ENCODE results near the gene DOK3. TPM values are rescaled to one million over a fixed set of nuclear protein-coding genes. Genes with fewer than 3 reads are reported as not detected.
"Not testable (repeated sequence)": the region's sequence is repeated elsewhere in the genome, so short reads cannot be mapped to it uniquely, and the experiment has no call there.

DOK3 gene
- total and polyA plus RNA-seq, 4 donors, result 3.4 to 15.8 (median 8.9) TPM

- no peak for DNase-seq (ENCODE audit: low read depth in 4 of 6, low spot score in 6 of 6)
- Histone ChIP-seq H3K4me3 (ENCODE audit: low read depth, low read length) (no peak overlapping the region), H3K27ac (ENCODE audit: low read depth, low read length) (no peak overlapping the region), H3K27me3 (ENCODE audit: control insufficient read depth, insufficient read depth, low read length) (no peaks in the 10 kb centered on the region), H3K9me3 (ENCODE audit: control insufficient read depth, insufficient read depth, low read length) (no peaks in the 10 kb centered on the region), H3K4me1 (ENCODE audit: control insufficient read depth, insufficient read depth, low read length) (peaks cover 5% of the 10 kb centered on the region), H3K36me3 (ENCODE audit: control insufficient read depth, insufficient read depth, low read length) (peaks cover 62% of the 10 kb centered on the region)
- WGBS (ENCODE audit: insufficient coverage), result 96% methylated on average over 10 of the region's 10 CpGs
Observed at GRCh38 chr5:177536386-177536785, 26.8 kb upstream of the DOK3 start.

- Histone ChIP-seq H3K27me3 (ENCODE audit: control insufficient read depth, insufficient read depth, low read length) (no peaks in the 10 kb centered on the region), H3K4me3 (ENCODE audit: low read depth, low read length) (no peak overlapping the region), H3K9me3 (ENCODE audit: control insufficient read depth, insufficient read depth, low read length) (no peaks in the 10 kb centered on the region), H3K4me1 (ENCODE audit: control insufficient read depth, insufficient read depth, low read length) (peaks cover 5% of the 10 kb centered on the region), H3K36me3 (ENCODE audit: control insufficient read depth, insufficient read depth, low read length) (peaks cover 75% of the 10 kb centered on the region), H3K27ac (ENCODE audit: low read depth, low read length) (no peak overlapping the region)
- peak in 1 of 6 donors; percentile 31 for DNase-seq (ENCODE audit: low read depth in 4 of 6, low spot score in 6 of 6)
- 90% methylated on average over 6 of the region's 7 CpGs for WGBS (ENCODE audit: insufficient coverage)
Observed at GRCh38 chr5:177535125-177535524, 25.5 kb upstream of the DOK3 start.

GRCh38 chr5:177534433-177534832, 24.8 kb upstream of the DOK3 start:
- DNase-seq (ENCODE audit: low read depth in 4 of 6, low spot score in 6 of 6); H3K4me3 ChIP-seq (ENCODE audit: low read depth, low read length); H3K4me1 ChIP-seq (ENCODE audit: control insufficient read depth, insufficient read depth, low read length); H3K27ac ChIP-seq (ENCODE audit: low read depth, low read length); H3K9me3 ChIP-seq (ENCODE audit: control insufficient read depth, insufficient read depth, low read length); H3K27me3 ChIP-seq (ENCODE audit: control insufficient read depth, insufficient read depth, low read length): not testable (repeated sequence)
- 87% methylated on average over 7 of the region's 7 CpGs for WGBS (ENCODE audit: insufficient coverage)
- H3K36me3 ChIP-seq (ENCODE audit: control insufficient read depth, insufficient read depth, low read length), result peaks cover 82% of the 10 kb centered on the region

GRCh38 chr5:177531209-177531940, 21.7 kb upstream of the DOK3 start:
- H3K4me1 ChIP-seq (ENCODE audit: control insufficient read depth, insufficient read depth, low read length), result no peaks in the 10 kb centered on the region
- DNase-seq (ENCODE audit: low read depth in 4 of 6, low spot score in 6 of 6), result no peak
- H3K4me3 ChIP-seq (ENCODE audit: low read depth, low read length), result no peak overlapping the region
- no peaks in the 10 kb centered on the region for H3K9me3 ChIP-seq (ENCODE audit: control insufficient read depth, insufficient read depth, low read length)
- no peak overlapping the region for H3K27ac ChIP-seq (ENCODE audit: low read depth, low read length)
- H3K27me3 ChIP-seq (ENCODE audit: control insufficient read depth, insufficient read depth, low read length), result no peaks in the 10 kb centered on the region
- 97% methylated on average over 15 of the region's 27 CpGs for WGBS (ENCODE audit: insufficient coverage)
- H3K36me3 ChIP-seq (ENCODE audit: control insufficient read depth, insufficient read depth, low read length), result peaks cover 86% of the 10 kb centered on the region

- no peak for DNase-seq (ENCODE audit: low read depth in 4 of 6, low spot score in 6 of 6)
- H3K27ac ChIP-seq (ENCODE audit: low read depth, low read length), result no peak overlapping the region
- no peak overlapping the region for H3K4me3 ChIP-seq (ENCODE audit: low read depth, low read length)
- H3K36me3 ChIP-seq (ENCODE audit: control insufficient read depth, insufficient read depth, low read length), result peaks cover 89% of the 10 kb centered on the region
- WGBS (ENCODE audit: insufficient coverage), result 80% methylated on average over 3 of the region's 3 CpGs
- H3K27me3 ChIP-seq (ENCODE audit: control insufficient read depth, insufficient read depth, low read length), result no peaks in the 10 kb centered on the region
- H3K9me3 ChIP-seq (ENCODE audit: control insufficient read depth, insufficient read depth, low read length), result no peaks in the 10 kb centered on the region
- H3K4me1 ChIP-seq (ENCODE audit: control insufficient read depth, insufficient read depth, low read length), result no peaks in the 10 kb centered on the region
Observed at GRCh38 chr5:177530638-177531037, 21.0 kb upstream of the DOK3 start.

GRCh38 chr5:177529247-177530203, 19.9 kb upstream of the DOK3 start:
- Histone ChIP-seq H3K4me3 (ENCODE audit: low read depth, low read length) (no peak overlapping the region), H3K4me1 (ENCODE audit: control insufficient read depth, insufficient read depth, low read length) (no peaks in the 10 kb centered on the region), H3K36me3 (ENCODE audit: control insufficient read depth, insufficient read depth, low read length) (peaks cover 98% of the 10 kb centered on the region), H3K27me3 (ENCODE audit: control insufficient read depth, insufficient read depth, low read length) (no peaks in the 10 kb centered on the region), H3K27ac (ENCODE audit: low read depth, low read length) (no peak overlapping the region), H3K9me3 (ENCODE audit: control insufficient read depth, insufficient read depth, low read length) (no peaks in the 10 kb centered on the region)
- DNase-seq (ENCODE audit: low read depth in 4 of 6, low spot score in 6 of 6), result no peak
- WGBS (ENCODE audit: insufficient coverage), result 90% methylated on average over 11 of the region's 12 CpGs

- Histone ChIP-seq H3K36me3 (ENCODE audit: control insufficient read depth, insufficient read depth, low read length) (peaks cover 98% of the 10 kb centered on the region), H3K9me3 (ENCODE audit: control insufficient read depth, insufficient read depth, low read length) (no peaks in the 10 kb centered on the region), H3K4me3 (ENCODE audit: low read depth, low read length) (no peak overlapping the region), H3K27me3 (ENCODE audit: control insufficient read depth, insufficient read depth, low read length) (no peaks in the 10 kb centered on the region), H3K4me1 (ENCODE audit: control insufficient read depth, insufficient read depth, low read length) (no peaks in the 10 kb centered on the region), H3K27ac (ENCODE audit: low read depth, low read length) (no peak overlapping the region)
- 94% methylated on average over 5 of the region's 10 CpGs for WGBS (ENCODE audit: insufficient coverage)
- no peak for DNase-seq (ENCODE audit: low read depth in 4 of 6, low spot score in 6 of 6)
Observed at GRCh38 chr5:177528631-177529030, 19.0 kb upstream of the DOK3 start.

- no peak overlapping the region for H3K27ac ChIP-seq (ENCODE audit: low read depth, low read length)
- WGBS (ENCODE audit: insufficient coverage), result 89% methylated on average over 7 of the region's 8 CpGs
- H3K4me1 ChIP-seq (ENCODE audit: control insufficient read depth, insufficient read depth, low read length), result no peaks in the 10 kb centered on the region
- no peak overlapping the region for H3K4me3 ChIP-seq (ENCODE audit: low read depth, low read length)
- no peaks in the 10 kb centered on the region for H3K9me3 ChIP-seq (ENCODE audit: control insufficient read depth, insufficient read depth, low read length)
- H3K27me3 ChIP-seq (ENCODE audit: control insufficient read depth, insufficient read depth, low read length), result no peaks in the 10 kb centered on the region
- no peak for DNase-seq (ENCODE audit: low read depth in 4 of 6, low spot score in 6 of 6)
- peaks cover 97% of the 10 kb centered on the region for H3K36me3 ChIP-seq (ENCODE audit: control insufficient read depth, insufficient read depth, low read length)
Observed at GRCh38 chr5:177527595-177527994, 18.0 kb upstream of the DOK3 start.

- WGBS (ENCODE audit: insufficient coverage), result 90% methylated on average over 5 of the region's 6 CpGs
- Histone ChIP-seq H3K27ac (ENCODE audit: low read depth, low read length) (no peak overlapping the region), H3K27me3 (ENCODE audit: control insufficient read depth, insufficient read depth, low read length) (no peaks in the 10 kb centered on the region), H3K4me1 (ENCODE audit: control insufficient read depth, insufficient read depth, low read length) (no peaks in the 10 kb centered on the region), H3K9me3 (ENCODE audit: control insufficient read depth, insufficient read depth, low read length) (no peaks in the 10 kb centered on the region), H3K36me3 (ENCODE audit: control insufficient read depth, insufficient read depth, low read length) (peaks cover 92% of the 10 kb centered on the region), H3K4me3 (ENCODE audit: low read depth, low read length) (no peak overlapping the region)
- no peak for DNase-seq (ENCODE audit: low read depth in 4 of 6, low spot score in 6 of 6)
Observed at GRCh38 chr5:177526791-177527190, 17.2 kb upstream of the DOK3 start.

All from spinal cord (tissue), 10 donors.